K562 (cell line): Measurements from ENCODE around the gene EFCAB5. TPM values are rescaled to one million over a fixed set of nuclear protein-coding genes. Genes with fewer than 3 reads are reported as not detected.
A peak's percentile ranks its signal among the peaks of the same experiment; 100 is the strongest.

Experiments used
- ARHGAP35 ChIP-seq: fragments of 450-650 bp; IDR thresholded peaks from 2 replicates; pipeline ENCODE4 v1.6.1; 2018; ENCODE audit not compliant: partially characterized antibody
- CBX5 ChIP-seq: IDR thresholded peaks from 2 replicates; pipeline ENCODE4 v1.6.1; 2014; ENCODE audit warnings: low read depth, borderline replicate concordance
- KLF13 ChIP-seq: fragments of 450-650 bp; IDR thresholded peaks from 2 replicates; pipeline ENCODE4 v1.6.1; 2016; ENCODE audit warnings: missing genetic modification characterization, low read depth, mild to moderate bottlenecking, missing compliant biosample characterization, moderate library complexity, borderline replicate concordance
- LARP7 ChIP-seq: fragments of 450-650 bp; IDR thresholded peaks from 2 replicates; pipeline ENCODE4 v1.6.1; 2016
- MYNN ChIP-seq, 2 experiments: sonication (generic); formaldehyde crosslinking in 1 of 2; IDR thresholded peaks; 2 replicates each; pipeline versions ENCODE4 v1.5.0 to v1.6.1; 2016 to 2020; ENCODE audit warnings: antibody characterized with exemption in 1 of 2, missing genetic modification reagents in 1 of 2
- SMARCA4 ChIP-seq: fragments of 450-650 bp; IDR thresholded peaks from 2 replicates; pipeline ENCODE4 v1.6.1; 2016
- SRF ChIP-seq, 2 experiments: fragments of 250-450, 450-650 bp in 1 of 2; sonication (Bioruptor Pico) in 1 of 2; sonication (generic) in 1 of 2; formaldehyde crosslinking; IDR thresholded peaks; 2 replicates each; pipeline versions ENCODE4 v1.5.0 to v1.5.1; 2020 to 2022; ENCODE audit warnings: mild to moderate bottlenecking in 1 of 2, missing genetic modification reagents in 1 of 2
- ZNF263 ChIP-seq: sonication (generic); formaldehyde crosslinking; IDR thresholded peaks from 2 replicates; pipeline ENCODE4 v1.8.0; 2022; ENCODE audit warnings: mild to moderate bottlenecking, missing genetic modification reagents, borderline replicate concordance
- polyA plus RNA-seq, 8 experiments: library from polyadenylated mRNA; depleted of rRNA in 4 of 8; stranded (reverse) in 5 of 8; unstranded in 3 of 8; fragments of >200 nt; fragmentation: Nextera tagmentation in 2 of 8; fragmentation: Illumina TruSeq in 1 of 8; extraction: Ambion mirVana in 2 of 8; extraction: Trizol in 1 of 8; gene quantifications; 2 replicates each; pipeline versions ENCODE4 v1.2.1 to v1.2.3, GENCODE V29; 2011 to 2014; ENCODE audit warnings: inconsistent platforms in 1 of 8, missing spikeins in 1 of 8
- total RNA-seq, 7 experiments: library from RNA; depleted of rRNA in 6 of 7; stranded (reverse); fragments of >200 nt in 6 of 7; fragmentation: Illumina TruSeq in 2 of 7; extraction: Trizol in 2 of 7; gene quantifications; 2 replicates each; pipeline versions ENCODE4 v1.2.1 to v1.2.3, GENCODE V29; 2011 to 2021; ENCODE audit warnings: low replicate concordance in 1 of 7
- TF ChIP-seq, protein P1 (sequence below), 2 experiments: fragments of 450-650 bp; IDR thresholded peaks; 2 replicates each; pipeline ENCODE4 v1.6.1; 2016; ENCODE audit warnings: mild to moderate bottlenecking in 2 of 2, borderline replicate concordance in 1 of 2, low read depth in 1 of 2, moderate library complexity in 1 of 2
- TF ChIP-seq, protein P2 (sequence below), 2 experiments: fragments of 450-650 bp in 1 of 2; sonication (generic) in 1 of 2; formaldehyde crosslinking; conservative IDR thresholded peaks; 2 replicates each; pipeline versions ENCODE4 v1.4.0 to v1.8.1; 2020 to 2022; ENCODE audit warnings: mild to moderate bottlenecking in 1 of 2, missing genetic modification reagents in 1 of 2
- TF ChIP-seq, protein P3 (sequence below): fragments of 450-650 bp; IDR thresholded peaks from 2 replicates; pipeline ENCODE4 v1.6.1; 2016; ENCODE audit warnings: borderline replicate concordance
- TF ChIP-seq, protein P4 (sequence below): fragments of 450-650 bp; IDR thresholded peaks from 2 replicates; pipeline ENCODE4 v1.7.1; 2018; ENCODE audit warnings: mild to moderate bottlenecking, low read depth; ENCODE audit not compliant: partially characterized antibody

Gene EFCAB5
- total and polyA plus RNA-seq, 9 of the 15 experiments (the other 6 are each of a cell fraction or from before 2014, with no cell fraction given), result 0.06 to 0.11 TPM; not detected in 7

DNA sequence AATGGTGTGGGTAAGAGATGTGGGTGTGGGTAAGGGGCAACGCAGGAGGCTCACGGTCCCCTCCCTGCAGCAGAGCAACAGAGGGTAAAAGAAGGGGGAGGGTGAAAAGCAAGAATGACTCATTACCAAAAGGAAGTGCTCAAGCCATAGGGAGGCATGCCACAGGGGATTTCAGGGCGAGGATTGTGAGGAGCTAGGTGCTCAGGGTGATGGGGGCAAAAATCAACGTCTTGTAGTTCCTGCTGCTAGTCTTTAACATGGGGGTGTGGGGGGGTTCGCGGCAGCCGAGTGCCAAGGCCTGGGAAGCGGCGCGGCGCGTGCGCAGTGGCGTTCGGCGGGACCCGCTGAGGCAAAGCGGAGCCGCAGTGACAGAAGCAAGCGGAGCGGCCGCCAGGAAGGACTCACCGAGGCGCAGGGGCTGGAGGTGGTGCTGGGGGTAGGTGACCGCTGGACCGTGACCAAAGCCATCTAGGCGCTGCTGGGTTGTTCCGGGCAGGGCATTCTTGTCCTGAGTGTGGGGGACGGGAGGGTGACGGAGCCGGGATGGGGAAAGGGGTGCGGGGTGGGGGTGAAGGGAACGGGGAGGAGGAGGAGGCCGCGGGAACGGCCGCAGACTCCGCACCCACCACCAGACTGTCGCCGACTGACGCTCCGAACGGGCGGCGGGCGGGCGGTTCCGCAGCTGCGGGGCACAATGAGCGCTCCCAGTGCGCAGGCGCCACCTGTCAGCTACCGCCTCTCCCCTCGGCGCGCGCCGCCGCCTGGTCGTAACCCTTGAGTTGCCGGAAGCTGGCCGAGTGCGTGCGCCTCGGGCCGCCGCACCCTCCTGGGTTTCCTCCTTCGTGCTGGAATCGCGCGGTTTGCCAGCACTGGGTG is 11.7 kb upstream of the EFCAB5 start, which contains the start of gene SSH2 (continued):
- TF ChIP-seq, protein P1, sequence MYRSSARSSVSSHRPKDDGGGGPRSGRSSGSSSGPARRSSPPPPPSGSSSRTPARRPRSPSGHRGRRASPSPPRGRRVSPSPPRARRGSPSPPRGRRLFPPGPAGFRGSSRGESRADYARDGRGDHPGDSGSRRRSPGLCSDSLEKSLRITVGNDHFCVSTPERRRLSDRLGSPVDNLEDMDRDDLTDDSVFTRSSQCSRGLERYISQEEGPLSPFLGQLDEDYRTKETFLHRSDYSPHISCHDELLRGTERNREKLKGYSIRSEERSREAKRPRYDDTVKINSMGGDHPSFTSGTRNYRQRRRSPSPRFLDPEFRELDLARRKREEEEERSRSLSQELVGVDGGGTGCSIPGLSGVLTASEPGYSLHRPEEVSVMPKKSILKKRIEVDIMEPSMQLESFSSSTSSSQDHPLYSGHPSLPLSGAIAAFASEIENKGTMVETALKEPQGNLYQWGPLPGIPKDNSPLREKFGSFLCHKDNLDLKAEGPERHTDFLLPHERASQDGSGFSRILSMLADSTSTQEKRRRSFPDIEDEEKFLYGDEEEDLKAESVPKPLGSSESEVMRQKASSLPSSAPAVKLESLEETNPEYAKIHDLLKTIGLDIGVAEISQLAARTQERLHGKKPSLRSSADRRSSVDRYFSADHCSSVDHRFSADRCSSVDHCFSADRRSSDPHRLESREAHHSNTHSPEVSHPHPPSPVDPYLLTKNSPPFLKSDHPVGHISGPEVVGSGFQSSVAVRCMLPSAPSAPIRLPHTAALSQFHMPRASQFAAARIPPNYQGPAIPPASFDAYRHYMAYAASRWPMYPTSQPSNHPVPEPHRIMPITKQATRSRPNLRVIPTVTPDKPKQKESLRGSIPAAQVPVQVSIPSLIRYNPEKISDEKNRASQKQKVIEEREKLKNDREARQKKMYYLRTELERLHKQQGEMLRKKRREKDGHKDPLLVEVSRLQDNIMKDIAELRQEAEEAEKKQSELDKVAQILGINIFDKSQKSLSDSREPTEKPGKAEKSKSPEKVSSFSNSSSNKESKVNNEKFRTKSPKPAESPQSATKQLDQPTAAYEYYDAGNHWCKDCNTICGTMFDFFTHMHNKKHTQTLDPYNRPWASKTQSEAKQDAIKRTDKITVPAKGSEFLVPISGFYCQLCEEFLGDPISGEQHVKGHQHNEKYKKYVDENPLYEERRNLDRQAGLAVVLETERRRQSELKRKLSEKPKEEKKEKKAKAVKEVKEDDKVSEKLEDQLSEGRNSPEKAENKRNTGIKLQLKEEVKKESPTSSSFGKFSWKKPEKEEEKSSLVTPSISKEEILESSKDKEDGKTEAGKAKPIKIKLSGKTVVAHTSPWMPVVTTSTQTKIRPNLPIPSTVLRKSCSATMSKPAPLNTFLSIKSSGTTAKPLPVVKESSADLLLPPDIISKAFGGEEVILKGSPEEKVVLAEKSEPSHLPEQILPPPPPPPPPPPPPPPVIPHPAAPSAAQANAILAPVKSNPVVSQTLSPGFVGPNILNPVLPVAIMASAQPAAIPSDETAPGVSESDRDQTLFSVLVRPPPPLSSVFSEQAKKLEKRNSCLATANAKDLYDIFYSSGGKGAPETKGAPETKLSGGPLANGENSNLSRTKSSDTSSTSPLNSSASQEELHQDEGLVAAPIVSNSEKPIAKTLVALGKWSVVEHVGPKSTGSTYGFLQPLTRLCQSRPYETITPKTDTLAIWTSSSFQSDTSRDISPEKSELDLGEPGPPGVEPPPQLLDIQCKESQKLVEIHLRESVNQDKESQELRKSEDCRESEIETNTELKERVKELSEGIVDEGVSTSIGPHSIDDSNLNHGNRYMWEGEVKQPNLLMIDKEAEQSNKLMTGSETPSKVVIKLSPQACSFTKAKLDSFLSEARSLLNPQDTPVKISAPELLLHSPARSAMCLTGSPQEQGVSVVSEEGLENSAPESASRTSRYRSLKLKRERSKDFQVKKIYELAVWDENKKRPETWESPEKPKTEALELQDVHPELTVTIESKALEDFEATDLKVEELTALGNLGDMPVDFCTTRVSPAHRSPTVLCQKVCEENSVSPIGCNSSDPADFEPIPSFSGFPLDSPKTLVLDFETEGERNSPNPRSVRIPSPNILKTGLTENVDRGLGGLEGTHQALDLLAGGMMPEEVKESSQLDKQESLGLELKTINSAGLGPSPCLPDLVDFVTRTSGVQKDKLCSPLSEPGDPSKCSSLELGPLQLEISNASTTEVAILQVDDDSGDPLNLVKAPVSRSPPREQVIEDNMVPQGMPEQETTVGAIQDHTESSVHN (IDR thresholded peaks at IDR 0.05; ENCODE audit: borderline replicate concordance in 1 of 2, low read depth in 1 of 2), result no peak
- no peak for TF ChIP-seq KLF13 (tag)
- no peak for TF ChIP-seq ZNF263 (CRISPR knock-in tag)
- no peak for TF ChIP-seq LARP7
- TF ChIP-seq MYNN (IDR thresholded peaks at IDR 0.05), result peak; percentile 14; the same call in 1 of the 2 replicates
- TF ChIP-seq MYNN (CRISPR knock-in tag; IDR thresholded peaks at IDR 0.05), result no peak
- peak; percentile 85 for TF ChIP-seq SMARCA4
- TF ChIP-seq CBX5, result no peak
- no peak for TF ChIP-seq ARHGAP35
- no peak; a peak in 1 of 4 replicates for TF ChIP-seq SRF (CRISPR knock-in tag; IDR thresholded peaks at IDR 0.05)
- TF ChIP-seq, protein P2, sequence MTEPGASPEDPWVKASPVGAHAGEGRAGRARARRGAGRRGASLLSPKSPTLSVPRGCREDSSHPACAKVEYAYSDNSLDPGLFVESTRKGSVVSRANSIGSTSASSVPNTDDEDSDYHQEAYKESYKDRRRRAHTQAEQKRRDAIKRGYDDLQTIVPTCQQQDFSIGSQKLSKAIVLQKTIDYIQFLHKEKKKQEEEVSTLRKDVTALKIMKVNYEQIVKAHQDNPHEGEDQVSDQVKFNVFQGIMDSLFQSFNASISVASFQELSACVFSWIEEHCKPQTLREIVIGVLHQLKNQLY (CRISPR knock-in tag; conservative IDR thresholded peaks at IDR 0.05), result no peak
- TF ChIP-seq, protein P3, sequence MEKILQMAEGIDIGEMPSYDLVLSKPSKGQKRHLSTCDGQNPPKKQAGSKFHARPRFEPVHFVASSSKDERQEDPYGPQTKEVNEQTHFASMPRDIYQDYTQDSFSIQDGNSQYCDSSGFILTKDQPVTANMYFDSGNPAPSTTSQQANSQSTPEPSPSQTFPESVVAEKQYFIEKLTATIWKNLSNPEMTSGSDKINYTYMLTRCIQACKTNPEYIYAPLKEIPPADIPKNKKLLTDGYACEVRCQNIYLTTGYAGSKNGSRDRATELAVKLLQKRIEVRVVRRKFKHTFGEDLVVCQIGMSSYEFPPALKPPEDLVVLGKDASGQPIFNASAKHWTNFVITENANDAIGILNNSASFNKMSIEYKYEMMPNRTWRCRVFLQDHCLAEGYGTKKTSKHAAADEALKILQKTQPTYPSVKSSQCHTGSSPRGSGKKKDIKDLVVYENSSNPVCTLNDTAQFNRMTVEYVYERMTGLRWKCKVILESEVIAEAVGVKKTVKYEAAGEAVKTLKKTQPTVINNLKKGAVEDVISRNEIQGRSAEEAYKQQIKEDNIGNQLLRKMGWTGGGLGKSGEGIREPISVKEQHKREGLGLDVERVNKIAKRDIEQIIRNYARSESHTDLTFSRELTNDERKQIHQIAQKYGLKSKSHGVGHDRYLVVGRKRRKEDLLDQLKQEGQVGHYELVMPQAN, result peak; percentile 69; the same call in 1 of the 2 replicates
- TF ChIP-seq, protein P4, sequence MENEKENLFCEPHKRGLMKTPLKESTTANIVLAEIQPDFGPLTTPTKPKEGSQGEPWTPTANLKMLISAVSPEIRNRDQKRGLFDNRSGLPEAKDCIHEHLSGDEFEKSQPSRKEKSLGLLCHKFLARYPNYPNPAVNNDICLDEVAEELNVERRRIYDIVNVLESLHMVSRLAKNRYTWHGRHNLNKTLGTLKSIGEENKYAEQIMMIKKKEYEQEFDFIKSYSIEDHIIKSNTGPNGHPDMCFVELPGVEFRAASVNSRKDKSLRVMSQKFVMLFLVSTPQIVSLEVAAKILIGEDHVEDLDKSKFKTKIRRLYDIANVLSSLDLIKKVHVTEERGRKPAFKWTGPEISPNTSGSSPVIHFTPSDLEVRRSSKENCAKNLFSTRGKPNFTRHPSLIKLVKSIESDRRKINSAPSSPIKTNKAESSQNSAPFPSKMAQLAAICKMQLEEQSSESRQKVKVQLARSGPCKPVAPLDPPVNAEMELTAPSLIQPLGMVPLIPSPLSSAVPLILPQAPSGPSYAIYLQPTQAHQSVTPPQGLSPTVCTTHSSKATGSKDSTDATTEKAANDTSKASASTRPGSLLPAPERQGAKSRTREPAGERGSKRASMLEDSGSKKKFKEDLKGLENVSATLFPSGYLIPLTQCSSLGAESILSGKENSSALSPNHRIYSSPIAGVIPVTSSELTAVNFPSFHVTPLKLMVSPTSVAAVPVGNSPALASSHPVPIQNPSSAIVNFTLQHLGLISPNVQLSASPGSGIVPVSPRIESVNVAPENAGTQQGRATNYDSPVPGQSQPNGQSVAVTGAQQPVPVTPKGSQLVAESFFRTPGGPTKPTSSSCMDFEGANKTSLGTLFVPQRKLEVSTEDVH, result peak; percentile 13
